Measurements from ENCODE around the gene PCYOX1L. TPM values are rescaled to one million over a fixed set of nuclear protein-coding genes. Genes with fewer than 3 reads are reported as not detected.

Gene PCYOX1L
- total RNA-seq, 1 experiment from 2014 or later = 15.3 TPM

DNA sequence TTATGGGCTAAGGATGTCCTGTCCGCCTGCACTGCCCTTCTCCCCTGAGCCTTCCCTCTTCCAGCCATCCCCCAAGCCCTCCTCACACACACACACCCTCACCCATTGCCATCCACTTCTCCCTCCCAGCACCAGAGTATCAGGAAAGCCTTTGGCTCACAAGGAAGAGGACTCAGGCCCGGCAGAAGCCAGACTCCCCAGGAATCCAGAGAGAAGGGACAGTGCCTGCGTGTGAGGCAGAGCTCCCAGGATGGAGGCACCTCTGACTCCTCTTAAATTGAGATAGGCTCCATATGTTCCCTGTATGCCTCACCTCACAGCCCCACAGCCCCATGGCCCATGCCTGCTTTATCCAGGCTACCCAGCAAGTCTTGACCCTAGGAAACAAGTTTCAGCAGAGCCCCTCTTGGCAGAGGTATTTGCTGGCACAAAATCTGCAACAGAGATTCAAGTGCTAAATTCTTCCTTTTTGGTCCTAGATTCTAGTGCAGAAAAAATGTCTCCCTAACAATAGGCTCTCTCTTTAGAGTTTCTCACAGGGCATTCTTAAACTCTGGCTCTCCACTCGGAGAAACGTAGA is 20.5 kb downstream of the PCYOX1L start:
- Histone ChIP-seq H3K4me1 (ENCODE audit: insufficient read depth, low read length) (no peaks in the 10 kb centered on the region), H2BK20ac (ENCODE audit: low read depth, low read length, poor library complexity, severe bottlenecking) (no peak overlapping the region), H2BK15ac (ENCODE audit: low read depth, low read length) (no peak overlapping the region), H3K9ac (ENCODE audit: extremely low read depth, insufficient read length, low read length) (no peak overlapping the region), H4K8ac (replicated peaks; ENCODE audit: insufficient read length, low read depth, low read length) (no peak overlapping the region), H3K18ac (ENCODE audit: insufficient read length, low read depth, low read length) (no peak overlapping the region), H3K56ac (ENCODE audit: insufficient read length, low read depth, low read length) (no peak overlapping the region), H3K14ac (ENCODE audit: insufficient read depth, low read length) (no peak overlapping the region), H4K91ac (ENCODE audit: insufficient read length, low read depth, low read length) (no peak overlapping the region), H3T11ph (ENCODE audit: low read length) (no peak overlapping the region), H3K4ac (ENCODE audit: low read depth, low read length) (no peak overlapping the region), H3K27me3 (ENCODE audit: insufficient read depth, low read length) (no peaks in the 10 kb centered on the region; the same call in 1 of the 2 replicates), H2AK5ac (ENCODE audit: insufficient read length, low read length) (no peak overlapping the region), H3K23ac (ENCODE audit: insufficient read length, low read depth, low read length) (no peak overlapping the region), H2BK5ac (ENCODE audit: insufficient read length, low read length) (no peak overlapping the region), H2BK12ac (ENCODE audit: insufficient read length, low read depth, low read length) (no peak overlapping the region), H4K5ac (ENCODE audit: insufficient read length, low read depth, low read length) (no peak overlapping the region), H2AFZ (ENCODE audit: low read length) (no peak overlapping the region), H3K27ac (ENCODE audit: insufficient read length, low read depth, low read length) (no peak overlapping the region), H3K9me3 (ENCODE audit: control insufficient read depth, low read depth, low read length) (no peaks in the 10 kb centered on the region), H3K23me2 (ENCODE audit: insufficient read length, low read depth, low read length, poor library complexity, severe bottlenecking) (no peaks in the 10 kb centered on the region), H3K79me1 (ENCODE audit: insufficient read depth, low read depth, low read length, poor library complexity, severe bottlenecking) (no peaks in the 10 kb centered on the region), H2BK120ac (ENCODE audit: low read depth, low read length, poor library complexity, severe bottlenecking) (no peak overlapping the region), H4K20me1 (ENCODE audit: control insufficient read depth, insufficient read depth, insufficient read length) (no peaks in the 10 kb centered on the region), H3K4me2 (ENCODE audit: insufficient read depth, insufficient read length, low read length) (no peak overlapping the region), H3K79me2 (ENCODE audit: insufficient read depth, low read length) (no peaks in the 10 kb centered on the region)
- no peak overlapping the region; a peak in 1 of 5 replicates for H3K4me3 Mint-ChIP-seq
- H3K27ac Mint-ChIP-seq = peak overlapping the region in 2 of 3 experiments; percentile 6 to 57; a peak in 2 of 7 replicates
- no peaks in the 10 kb centered on the region; a peak in 1 of 5 replicates for H3K9me3 Mint-ChIP-seq
- H3K4me1 Mint-ChIP-seq = peaks cover 19 to 25% of the 10 kb centered on the region in 2 experiments
- TF ChIP-seq, protein P1, sequence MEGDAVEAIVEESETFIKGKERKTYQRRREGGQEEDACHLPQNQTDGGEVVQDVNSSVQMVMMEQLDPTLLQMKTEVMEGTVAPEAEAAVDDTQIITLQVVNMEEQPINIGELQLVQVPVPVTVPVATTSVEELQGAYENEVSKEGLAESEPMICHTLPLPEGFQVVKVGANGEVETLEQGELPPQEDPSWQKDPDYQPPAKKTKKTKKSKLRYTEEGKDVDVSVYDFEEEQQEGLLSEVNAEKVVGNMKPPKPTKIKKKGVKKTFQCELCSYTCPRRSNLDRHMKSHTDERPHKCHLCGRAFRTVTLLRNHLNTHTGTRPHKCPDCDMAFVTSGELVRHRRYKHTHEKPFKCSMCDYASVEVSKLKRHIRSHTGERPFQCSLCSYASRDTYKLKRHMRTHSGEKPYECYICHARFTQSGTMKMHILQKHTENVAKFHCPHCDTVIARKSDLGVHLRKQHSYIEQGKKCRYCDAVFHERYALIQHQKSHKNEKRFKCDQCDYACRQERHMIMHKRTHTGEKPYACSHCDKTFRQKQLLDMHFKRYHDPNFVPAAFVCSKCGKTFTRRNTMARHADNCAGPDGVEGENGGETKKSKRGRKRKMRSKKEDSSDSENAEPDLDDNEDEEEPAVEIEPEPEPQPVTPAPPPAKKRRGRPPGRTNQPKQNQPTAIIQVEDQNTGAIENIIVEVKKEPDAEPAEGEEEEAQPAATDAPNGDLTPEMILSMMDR (conservative IDR thresholded peaks at IDR 0.05) = no peak
- H3K36me3 Mint-ChIP-seq (ENCODE audit: insufficient read depth in 1 of 3, low read depth in 3 of 3) = no peaks in the 10 kb centered on the region
- no peaks in the 10 kb centered on the region for H3K27me3 Mint-ChIP-seq (ENCODE audit: low read depth)
- DNase-seq = no peak
- no CpG with 5 or more reads among the region's 5 CpGs for WGBS (ENCODE audit: extremely low coverage, insufficient read length, low lambda C conversion rate)

Measured in H9 (cell line).